ENCODE results near the gene SLC50A1.
"Not testable (repeated sequence)": the region's sequence is repeated elsewhere in the genome, so short reads cannot be mapped to it uniquely, and the experiment has no call there.

Gene SLC50A1

GRCh38 chr1:155116113-155116764, 19.4 kb upstream of the SLC50A1 start:
- Histone ChIP-seq H3K4me3 (no peak overlapping the region), H3K27ac (no peak overlapping the region)
- no peak for TF ChIP-seq CTCF (IDR thresholded peaks at IDR 0.05)
- DNase-seq (ENCODE audit: low spot score): no peak

GRCh38 chr1:155117610-155118009, 18.0 kb upstream of the SLC50A1 start:
- Histone ChIP-seq H3K4me3 (no peak overlapping the region), H3K27ac (no peak overlapping the region)
- no peak for DNase-seq (ENCODE audit: low spot score)
- no peak for TF ChIP-seq CTCF (IDR thresholded peaks at IDR 0.05)

GRCh38 chr1:155118090-155118489, 17.6 kb upstream of the SLC50A1 start:
- not testable (repeated sequence) for H3K4me3 ChIP-seq; DNase-seq (ENCODE audit: low spot score); H3K27ac ChIP-seq

- Histone ChIP-seq H3K27ac (no peak overlapping the region), H3K4me3 (no peak overlapping the region)
- DNase-seq (ENCODE audit: low spot score): no peak
- no peak for TF ChIP-seq CTCF (IDR thresholded peaks at IDR 0.05)
Observed at GRCh38 chr1:155120253-155120652, 15.4 kb upstream of the SLC50A1 start.

GRCh38 chr1:155121249-155121648, 14.4 kb upstream of the SLC50A1 start:
- DNase-seq (ENCODE audit: low spot score): no peak
- no peak for TF ChIP-seq CTCF (IDR thresholded peaks at IDR 0.05)
- Histone ChIP-seq H3K4me3 (no peak overlapping the region), H3K27ac (no peak overlapping the region)

GRCh38 chr1:155122308-155122707, 13.3 kb upstream of the SLC50A1 start:
- H3K4me3 ChIP-seq: no peak overlapping the region
- no peak overlapping the region for H3K27ac ChIP-seq
- no peak for TF ChIP-seq CTCF (IDR thresholded peaks at IDR 0.05)
- DNase-seq (ENCODE audit: low spot score): no peak

- Histone ChIP-seq H3K4me3 (no peak overlapping the region), H3K27ac (no peak overlapping the region)
- no peak for DNase-seq (ENCODE audit: low spot score)
- no peak for TF ChIP-seq CTCF (IDR thresholded peaks at IDR 0.05)
Observed at GRCh38 chr1:155123801-155124200, 11.9 kb upstream of the SLC50A1 start.
